Stomach smooth muscle (tissue), 2 donors: ENCODE measurements around the gene KRTAP10-9.
"Not testable (repeated sequence)": the region's sequence is repeated elsewhere in the genome, so short reads cannot be mapped to it uniquely, and the experiment has no call there.

Experiments used
- H3K27ac ChIP-seq: one replicate; pipeline ENCODE4 v1.7.0; 2013; ENCODE audit warnings: mild to moderate bottlenecking, low read length, inconsistent platforms
- H3K27me3 ChIP-seq, 2 donors: one replicate each; pipeline ENCODE4 v1.7.0; 2013; ENCODE audit warnings: low read length in 2 of 2; ENCODE audit not compliant: insufficient read depth in 2 of 2, control insufficient read depth in 1 of 2
- H3K36me3 ChIP-seq, 2 donors: one replicate each; pipeline ENCODE4 v1.7.0; 2013; ENCODE audit warnings: low read length in 2 of 2; ENCODE audit not compliant: control insufficient read depth in 2 of 2, insufficient read depth in 2 of 2
- H3K4me1 ChIP-seq: one replicate; pipeline ENCODE4 v1.7.0; 2013; ENCODE audit warnings: low read length; ENCODE audit not compliant: control insufficient read depth, insufficient read depth
- H3K4me3 ChIP-seq, 2 donors: one replicate each; pipeline ENCODE4 v1.7.0; 2013; ENCODE audit warnings: low read length in 2 of 2
- H3K9ac ChIP-seq, 2 donors: one replicate each; pipeline ENCODE4 v1.7.0; 2013; ENCODE audit warnings: low read length in 2 of 2, mild to moderate bottlenecking in 1 of 2
- H3K9me3 ChIP-seq, 2 donors: one replicate each; pipeline ENCODE4 v1.7.0; 2013; ENCODE audit warnings: low read length in 2 of 2; ENCODE audit not compliant: control insufficient read depth in 2 of 2
- donor health status: healthy.
- donor health status: Pancreatic carcinoma.

Gene KRTAP10-9

DNA sequence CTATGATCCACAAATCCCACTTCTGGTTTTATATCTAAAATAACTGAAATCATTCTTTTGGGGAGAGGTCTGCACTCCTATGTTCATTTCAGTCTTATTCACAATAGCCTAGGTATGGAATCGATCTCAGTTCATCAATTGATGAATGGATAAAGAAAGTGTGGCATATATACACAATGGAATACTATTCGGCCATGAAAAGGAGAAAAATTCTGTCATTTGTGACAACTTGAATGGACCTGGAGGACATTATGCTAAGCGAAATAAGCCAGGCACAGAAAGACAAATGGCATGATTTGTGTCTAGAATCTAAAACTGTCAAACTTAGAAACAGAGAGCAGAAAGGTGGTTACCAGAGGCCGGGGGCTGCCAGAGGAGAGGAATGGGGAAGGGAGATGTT lies 20.4 kb upstream of the KRTAP10-9 start:
- Histone ChIP-seq H3K9me3 (peaks cover 1 to 3% of the 10 kb centered on the region in 2 donors), H3K27me3 (peaks cover 5 to 15% of the 10 kb centered on the region in 2 donors), H3K9ac (no peak overlapping the region), H3K36me3 (no peaks in the 10 kb centered on the region), H3K4me1 (no peaks in the 10 kb centered on the region), H3K4me3 (no peak overlapping the region), H3K27ac (no peak overlapping the region)

DNA sequence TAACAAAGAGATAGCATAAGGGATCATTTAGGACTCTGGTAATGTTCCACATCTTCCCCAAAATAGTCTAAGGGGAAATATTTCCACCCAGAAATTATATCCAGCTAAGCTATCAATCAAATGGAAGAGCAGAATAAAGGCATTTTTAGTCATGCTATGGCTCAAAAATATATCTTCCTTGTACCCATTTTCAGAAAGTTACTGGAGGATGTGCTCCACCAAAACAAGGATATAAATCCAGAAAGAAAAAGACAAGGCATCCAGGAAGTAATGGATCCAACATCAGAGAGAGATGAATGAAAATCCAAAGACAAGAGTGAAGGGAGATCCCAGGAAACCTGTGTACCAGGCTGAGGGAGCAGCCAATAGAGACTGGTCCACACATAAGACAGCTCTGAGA lies 17.7 kb upstream of the KRTAP10-9 start:
- peaks cover 3 to 6% of the 10 kb centered on the region in 2 donors for H3K9me3 ChIP-seq
- no peaks in the 10 kb centered on the region for H3K4me1 ChIP-seq
- no peak overlapping the region for H3K27ac ChIP-seq
- H3K9ac ChIP-seq, result no peak overlapping the region
- H3K27me3 ChIP-seq, result peaks cover 0 to 5% of the 10 kb centered on the region in 2 donors
- no peak overlapping the region for H3K4me3 ChIP-seq
- no peaks in the 10 kb centered on the region for H3K36me3 ChIP-seq

DNA sequence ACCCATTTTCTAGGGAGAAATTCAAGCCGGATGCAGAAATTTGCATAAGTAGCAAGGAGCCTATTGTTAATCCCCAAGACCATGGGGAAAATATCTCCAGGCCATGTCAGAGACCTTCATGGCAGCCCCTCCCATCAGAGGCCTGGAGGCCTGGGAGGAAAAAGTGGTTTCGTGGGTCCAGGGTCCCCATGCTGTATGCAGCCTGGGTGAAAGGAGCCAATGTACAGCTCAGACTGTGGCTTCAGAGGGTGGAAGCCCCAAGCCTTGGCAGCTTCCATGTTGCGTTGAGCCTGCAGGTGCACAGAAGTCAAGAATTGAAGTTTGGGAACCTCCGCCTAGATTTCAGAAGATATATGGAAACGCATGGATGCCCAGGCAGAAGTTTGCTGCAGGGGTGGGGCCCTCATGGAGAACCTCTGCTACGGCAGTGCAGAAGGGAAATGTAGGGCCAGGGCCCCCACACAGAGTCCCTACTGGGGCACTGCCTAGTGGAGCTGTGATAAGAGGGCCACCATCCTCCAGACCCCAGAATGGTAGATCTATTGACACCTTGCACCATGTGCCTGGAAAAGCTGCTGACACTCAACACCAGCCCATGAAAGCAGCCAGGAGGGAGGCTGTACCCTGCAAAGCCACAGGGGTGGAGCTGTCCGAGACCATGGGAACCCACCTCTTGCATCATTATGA lies 16.6 kb upstream of the KRTAP10-9 start:
- H3K4me1 ChIP-seq, H3K27me3 ChIP-seq, H3K9me3 ChIP-seq, H3K4me3 ChIP-seq, H3K36me3 ChIP-seq, H3K27ac ChIP-seq, H3K9ac ChIP-seq: not testable (repeated sequence)

DNA sequence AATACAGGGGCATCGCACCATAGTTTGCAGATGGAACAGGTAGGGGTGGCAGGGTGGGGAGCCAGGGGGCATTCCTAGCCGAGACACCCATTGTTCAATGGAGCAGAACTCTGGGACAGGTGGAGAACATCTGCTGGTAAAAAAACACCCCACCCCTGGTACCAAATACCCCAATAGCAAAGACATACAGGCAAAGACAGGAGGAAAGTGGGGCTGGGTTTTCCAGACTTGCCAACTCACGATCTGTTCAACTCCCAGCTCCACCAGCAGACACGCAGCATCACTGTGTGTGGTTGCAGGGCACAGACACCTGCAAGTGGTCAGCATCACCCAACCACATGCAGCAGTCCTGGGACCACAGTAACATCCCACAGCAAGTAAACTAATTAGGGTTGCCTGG lies 15.3 kb upstream of the KRTAP10-9 start:
- Histone ChIP-seq H3K4me1 (no peaks in the 10 kb centered on the region), H3K4me3 (no peak overlapping the region), H3K9me3 (peaks cover 3 to 6% of the 10 kb centered on the region in 2 donors), H3K27ac (no peak overlapping the region), H3K9ac (no peak overlapping the region), H3K36me3 (no peaks in the 10 kb centered on the region), H3K27me3 (peaks cover 2 to 6% of the 10 kb centered on the region in 2 donors)

DNA sequence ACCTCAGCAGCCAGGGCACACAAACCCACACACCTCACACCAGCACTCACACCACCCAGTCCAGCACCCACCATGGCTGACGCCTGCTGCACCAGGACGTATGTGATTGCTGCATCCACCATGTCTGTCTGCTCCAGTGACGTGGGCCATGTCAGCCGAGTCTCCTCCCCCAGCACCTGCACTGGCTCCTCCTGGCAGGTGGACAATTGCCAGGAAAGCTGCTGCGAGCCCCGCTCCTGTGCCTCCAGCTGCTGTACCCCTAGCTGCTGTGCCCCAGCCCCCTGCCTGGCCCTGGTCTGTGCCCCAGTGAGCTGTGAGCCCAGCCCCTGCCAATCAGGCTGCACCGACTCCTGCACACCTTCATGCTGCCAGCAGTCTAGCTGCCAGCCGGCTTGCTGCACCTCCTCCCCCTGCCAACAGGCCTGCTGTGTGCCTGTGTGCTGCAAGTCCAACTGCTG lies 14.8 kb upstream of the KRTAP10-9 start, which contains the start of gene KRTAP10-8:
Gene KRTAP10-8, plus strand, starts transcription at position 51 of the 458 bp plus-strand sequence. Its CDS starts 22 bp downstream, at position 73.
- no peak within 1 kb of the TSS for H3K4me3 ChIP-seq
- H3K27me3 ChIP-seq, result peaks cover 2 to 6% of the 10 kb centered on the region in 2 donors
- no peaks in the 10 kb centered on the region for H3K36me3 ChIP-seq
- H3K9me3 ChIP-seq, result peaks cover 3 to 6% of the 10 kb centered on the region in 2 donors
- H3K9ac ChIP-seq, result no peak within 1 kb of the TSS
- no peaks in the 10 kb centered on the region for H3K4me1 ChIP-seq
- H3K27ac ChIP-seq, result no peak within 1 kb of the TSS

DNA sequence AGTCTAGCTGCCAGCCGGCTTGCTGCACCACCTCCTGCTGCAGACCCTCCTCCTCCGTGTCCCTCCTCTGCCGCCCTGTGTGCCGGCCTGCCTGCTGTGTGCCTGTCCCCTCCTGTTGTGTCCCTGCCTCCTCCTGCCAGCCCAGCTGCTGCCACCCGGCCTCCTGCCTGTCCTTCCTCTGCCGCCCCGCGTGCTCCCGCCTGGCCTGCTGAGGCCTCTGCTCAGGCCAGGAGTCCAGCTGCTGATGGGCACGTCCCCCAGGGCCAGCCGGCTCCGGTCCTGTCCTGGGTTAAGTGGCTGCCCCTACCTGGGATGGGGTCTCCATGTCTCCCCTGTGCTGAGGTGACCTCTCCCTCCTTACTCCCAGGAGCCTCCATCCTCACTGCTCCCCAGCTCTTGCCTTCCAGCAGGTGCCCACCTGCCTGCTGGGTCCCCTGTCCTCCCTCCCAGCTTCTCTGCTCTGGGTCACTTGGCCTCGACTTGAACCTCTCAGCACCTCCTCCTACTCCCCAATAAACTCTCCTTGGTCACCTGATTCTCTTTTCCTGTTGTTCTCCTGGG lies 14.1 kb upstream of the KRTAP10-9 start:
- no peaks in the 10 kb centered on the region for H3K4me1 ChIP-seq
- no peaks in the 10 kb centered on the region for H3K36me3 ChIP-seq
- H3K27me3 ChIP-seq, result peaks cover 2 to 6% of the 10 kb centered on the region in 2 donors
- H3K4me3 ChIP-seq, result no peak overlapping the region
- no peak overlapping the region for H3K27ac ChIP-seq
- H3K9ac ChIP-seq, result no peak overlapping the region
- peaks cover 3 to 6% of the 10 kb centered on the region in 2 donors for H3K9me3 ChIP-seq

DNA sequence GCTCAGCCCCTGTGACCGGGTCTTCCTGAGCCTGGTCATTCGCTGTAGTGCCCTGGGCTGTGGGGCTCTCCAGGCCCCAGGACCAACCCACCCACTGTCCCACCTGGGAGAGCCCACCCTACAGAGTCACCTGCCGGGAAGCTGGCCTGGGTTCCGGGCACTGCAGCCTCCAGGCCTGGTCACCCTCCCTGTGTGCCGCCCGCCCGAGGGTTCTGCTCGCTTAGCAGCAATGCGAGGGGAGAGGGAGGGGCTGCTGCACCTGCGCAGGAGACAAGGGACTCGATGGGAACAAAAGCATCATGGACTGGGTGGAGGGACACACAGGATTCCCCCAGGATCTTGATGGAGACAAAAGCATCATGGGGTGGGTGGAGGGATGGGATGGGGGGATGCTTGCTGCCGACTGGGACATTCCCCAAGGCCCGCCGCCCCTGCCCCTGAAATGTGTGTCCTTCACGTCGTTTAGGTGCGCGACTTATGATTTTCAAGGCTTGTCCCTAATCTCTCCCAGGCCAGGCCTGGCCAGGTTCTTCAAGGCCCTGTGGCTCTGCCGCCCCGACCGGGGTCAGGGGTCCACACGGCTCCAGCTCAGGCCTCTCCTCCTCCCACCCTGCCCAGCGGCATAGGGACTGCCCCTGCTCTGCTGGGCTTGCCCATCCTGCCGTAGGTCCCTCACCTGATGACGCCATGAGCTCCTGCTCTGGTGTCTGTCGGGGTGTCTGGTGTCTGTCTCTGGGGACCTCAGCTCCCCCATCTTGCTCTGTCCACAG lies 13.3 kb upstream of the KRTAP10-9 start:
- peaks cover 3 to 6% of the 10 kb centered on the region in 2 donors for H3K9me3 ChIP-seq
- no peak overlapping the region for H3K9ac ChIP-seq
- H3K36me3 ChIP-seq, result no peaks in the 10 kb centered on the region
- no peak overlapping the region for H3K27ac ChIP-seq
- H3K4me3 ChIP-seq, result no peak overlapping the region
- H3K27me3 ChIP-seq, result peaks cover 2 to 6% of the 10 kb centered on the region in 2 donors
- H3K4me1 ChIP-seq, result no peaks in the 10 kb centered on the region

DNA sequence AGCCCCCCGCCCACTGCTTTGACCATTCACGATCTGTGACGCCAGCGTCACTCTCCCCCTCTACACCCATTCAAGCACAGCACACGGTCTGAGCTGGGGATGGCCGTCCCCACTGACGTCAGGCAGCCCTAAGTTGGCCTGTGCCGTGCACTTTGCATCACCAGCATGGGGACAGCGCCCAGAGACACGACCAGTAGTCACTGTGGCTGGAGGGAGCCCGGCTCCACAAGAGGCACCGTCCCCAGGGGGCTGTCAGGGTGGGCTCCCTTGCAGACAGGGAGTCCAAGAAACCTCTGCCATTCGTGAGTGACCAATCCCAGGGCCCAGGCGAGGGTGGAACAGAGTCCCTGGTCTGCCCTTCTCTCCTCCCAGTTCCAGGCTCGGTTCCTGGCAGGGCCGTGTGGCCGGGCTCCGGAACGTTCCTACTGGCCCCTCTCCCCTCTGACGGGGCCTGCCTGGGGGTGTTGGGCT lies 12.7 kb upstream of the KRTAP10-9 start:
- Histone ChIP-seq H3K9ac (no peak overlapping the region), H3K27me3 (peaks cover 2 to 8% of the 10 kb centered on the region in 2 donors), H3K4me3 (no peak overlapping the region), H3K4me1 (no peaks in the 10 kb centered on the region), H3K9me3 (peaks cover 3 to 9% of the 10 kb centered on the region in 2 donors), H3K36me3 (no peaks in the 10 kb centered on the region), H3K27ac (no peak overlapping the region)

DNA sequence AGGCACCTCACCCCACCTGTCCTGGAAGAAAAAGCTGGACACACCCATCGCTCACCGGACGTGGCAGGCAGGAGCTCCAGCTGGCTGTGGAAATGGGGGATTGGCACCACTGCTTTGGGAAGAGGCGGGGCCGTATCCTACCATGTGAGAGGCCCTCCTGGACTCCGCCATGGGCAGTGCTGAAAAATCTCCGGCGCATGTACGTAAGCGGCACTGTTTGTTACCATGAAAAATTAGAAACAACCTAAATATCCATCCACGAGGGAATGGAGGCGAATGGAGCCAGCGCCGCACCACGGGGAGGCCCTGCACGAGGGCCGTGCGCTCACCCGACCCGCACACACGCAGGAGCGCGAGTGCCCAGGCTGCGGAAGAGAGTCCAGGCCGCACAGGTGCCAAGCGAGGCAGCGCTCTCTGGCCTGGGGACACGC lies 11.9 kb upstream of the KRTAP10-9 start:
- H3K4me1 ChIP-seq, result no peaks in the 10 kb centered on the region

DNA sequence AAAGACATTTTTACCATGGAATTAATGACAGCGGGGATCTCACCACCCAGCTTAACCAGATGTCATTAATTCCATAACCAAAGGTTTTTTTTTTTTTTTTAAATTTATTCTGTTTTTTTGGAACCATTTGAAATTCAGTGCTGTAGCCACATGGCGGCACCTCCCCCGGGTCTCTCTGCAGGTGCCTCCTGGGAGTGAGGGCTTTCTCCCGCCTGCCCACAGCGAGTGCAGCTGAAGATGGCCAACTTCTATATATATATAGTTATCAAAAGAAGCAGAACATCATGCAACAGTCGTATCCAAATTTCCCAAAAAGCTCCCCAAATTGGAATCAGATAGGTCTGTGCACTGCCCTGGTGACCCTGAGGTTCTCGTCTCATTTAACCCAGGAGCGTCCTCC lies 11.4 kb upstream of the KRTAP10-9 start:
- Histone ChIP-seq H3K27ac (no peak overlapping the region), H3K9ac (no peak overlapping the region), H3K36me3 (no peaks in the 10 kb centered on the region), H3K9me3 (peaks cover 2 to 14% of the 10 kb centered on the region in 2 donors), H3K4me3 (no peak overlapping the region), H3K4me1 (no peaks in the 10 kb centered on the region), H3K27me3 (peaks cover 2 to 8% of the 10 kb centered on the region in 2 donors)

More for the DNA sequence above, 11.9 kb upstream of the KRTAP10-9 start:
- H3K9me3 ChIP-seq, result peaks cover under 1 to 12% of the 10 kb centered on the region in 2 donors
- H3K9ac ChIP-seq, result no peak overlapping the region
- peaks cover 2 to 8% of the 10 kb centered on the region in 2 donors for H3K27me3 ChIP-seq
- no peaks in the 10 kb centered on the region for H3K36me3 ChIP-seq
- no peak overlapping the region for H3K27ac ChIP-seq
- H3K4me3 ChIP-seq, result no peak overlapping the region
